Measurements from ENCODE around the gene CDCA7. TPM values are rescaled to one million over a fixed set of nuclear protein-coding genes. Genes with fewer than 3 reads are reported as not detected.

The CDCA7 gene
- total and polyA plus RNA-seq, 2 of the 13 experiments (the other 11 are each of a cell fraction or from before 2014, with no cell fraction given), result 46.2 to 57.8 TPM

DNA sequence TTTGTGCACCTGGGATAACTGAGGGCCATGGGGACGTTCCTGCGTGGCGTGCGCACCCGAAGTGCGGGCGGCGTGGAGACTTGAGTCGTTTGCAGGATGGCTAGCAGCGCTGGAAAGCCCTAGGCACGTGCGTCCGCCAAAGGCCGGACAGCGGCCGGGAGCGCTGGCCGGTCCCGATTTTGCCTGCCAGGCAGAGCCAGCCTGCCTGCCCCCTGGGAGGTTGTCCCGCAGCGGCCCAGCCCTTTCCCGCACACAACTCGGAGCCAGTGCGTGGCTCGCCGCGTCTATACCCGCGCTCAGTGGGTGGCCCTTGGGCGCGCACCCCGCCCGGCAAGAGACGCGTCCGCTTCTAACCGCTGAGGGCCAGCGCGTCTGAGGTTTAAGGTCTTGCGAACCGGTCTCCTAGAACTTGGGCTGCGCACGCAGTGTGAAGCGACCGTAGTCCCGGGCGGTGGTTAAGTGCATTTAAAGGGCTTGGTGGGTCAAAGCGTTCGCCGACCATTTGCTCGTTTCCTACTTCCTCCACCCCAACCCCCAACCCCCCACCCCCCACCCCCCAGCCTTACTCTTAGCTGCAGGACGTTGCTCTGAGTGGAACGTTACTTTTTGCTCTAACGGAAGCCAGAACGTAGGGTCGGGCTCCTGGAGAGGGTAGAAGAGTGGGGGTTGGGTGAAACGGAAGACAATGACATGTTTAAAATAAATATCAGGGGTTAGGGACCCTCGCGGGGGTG lies 627 bp downstream of the CDCA7 start (continued):
- no peak; the same call in 1 of the 2 replicates for TF ChIP-seq ZNF280D (CRISPR knock-in tag; IDR thresholded peaks at IDR 0.05)
- TF ChIP-seq ZBED4 (CRISPR knock-in tag; IDR thresholded peaks at IDR 0.05; ENCODE audit: borderline replicate concordance), result 0 out of 2 replicates have a peak, but pooled peaks have one; percentile 7
- no peak for TF ChIP-seq NFKBIZ (CRISPR knock-in tag; IDR thresholded peaks at IDR 0.05)
- TF ChIP-seq ZNF781 (CRISPR knock-in tag; IDR thresholded peaks at IDR 0.05; ENCODE audit: borderline replicate concordance, not compliant biosample characterization), result no peak
- TF ChIP-seq LBX2 (CRISPR knock-in tag; IDR thresholded peaks at IDR 0.05; ENCODE audit: borderline replicate concordance), result no peak
- no peak; the same call in 1 of the 2 replicates for TF ChIP-seq ZNF431 (CRISPR knock-in tag; IDR thresholded peaks at IDR 0.05; ENCODE audit: borderline replicate concordance, low read depth)
- TF ChIP-seq RBM22 (optimal IDR thresholded peaks at IDR 0.05; ENCODE audit: low read length), result no peak
- TF ChIP-seq ZFX (CRISPR knock-in tag; IDR thresholded peaks at IDR 0.05; ENCODE audit: low read depth), result peak; percentile 91
- TF ChIP-seq ZNF232 (CRISPR knock-in tag; IDR thresholded peaks at IDR 0.05; ENCODE audit: borderline replicate concordance), result no peak
- TF ChIP-seq MAFG (CRISPR knock-in tag; IDR thresholded peaks at IDR 0.05), result no peak
- TF ChIP-seq STAT5B (CRISPR knock-in tag; IDR thresholded peaks at IDR 0.05), result no peak
- TF ChIP-seq ZNF224 (CRISPR knock-in tag; IDR thresholded peaks at IDR 0.05), result no peak
- 0 out of 2 replicates have a peak, but pooled peaks have one; percentile 5 for TF ChIP-seq RERE (CRISPR knock-in tag; IDR thresholded peaks at IDR 0.05; ENCODE audit: low read depth)
- peak; percentile 62 for TF ChIP-seq HNRNPK (IDR thresholded peaks at IDR 0.05; ENCODE audit: low read depth, low read length, poor library complexity, severe bottlenecking)
- 0 out of 2 replicates have a peak, but pooled peaks have one; percentile 5 for TF ChIP-seq GATAD2A (CRISPR knock-in tag; IDR thresholded peaks at IDR 0.05)
- TF ChIP-seq SMARCC2 (IDR thresholded peaks at IDR 0.05), result no peak

All from HepG2 (cell line).